ENCODE measurements around the gene CUX1. TPM values are rescaled to one million over a fixed set of nuclear protein-coding genes. Genes with fewer than 3 reads are reported as not detected.

Gene CUX1
- total RNA-seq, 1 donor from 2014 or later: 50.6 TPM

- H3K36me3 Mint-ChIP-seq (ENCODE audit: low read depth, unreplicated experiment): no peaks in the 10 kb centered on the region
- DNase-seq (ENCODE audit: low read depth): no peak
- no peak overlapping the region for H3K4me3 ChIP-seq (ENCODE audit: insufficient read depth, low read depth, low read length)
Observed at GRCh38 chr7:102288285-102288930, 471.0 kb downstream of the CUX1 start.

GRCh38 chr7:102289057-102289456, 471.6 kb downstream of the CUX1 start:
- H3K79me2 ChIP-seq (ENCODE audit: insufficient read depth, low read length): no peaks in the 10 kb centered on the region
- no peak for FAIRE-seq

More at GRCh38 chr7:102288285-102288930, 471.0 kb downstream of the CUX1 start:
- Histone ChIP-seq H3K27me3 (ENCODE audit: insufficient read depth, low read length) (peaks cover 6% of the 10 kb centered on the region), H3K9me3 (ENCODE audit: insufficient read depth, low read depth, low read length) (no peaks in the 10 kb centered on the region), H3K27ac (ENCODE audit: low read depth, low read length) (no peak overlapping the region), H4K20me1 (ENCODE audit: insufficient read depth, low read length) (peaks cover 20% of the 10 kb centered on the region), H2AFZ (ENCODE audit: low read depth, low read length) (no peak overlapping the region), H3K4me2 (ENCODE audit: low read length) (peak overlapping the region; percentile 96), H3K36me3 (ENCODE audit: insufficient read depth, low read length) (no peaks in the 10 kb centered on the region), H3K4me1 (ENCODE audit: insufficient read depth, low read length) (peaks cover 27% of the 10 kb centered on the region), H3K79me2 (ENCODE audit: insufficient read depth, low read length) (no peaks in the 10 kb centered on the region), H3K9ac (ENCODE audit: low read length) (peak overlapping the region; percentile 59)
- Mint-ChIP-seq H3K4me3 (ENCODE audit: unreplicated experiment) (peak overlapping the region; percentile 79), H3K27ac (ENCODE audit: unreplicated experiment) (no peak overlapping the region), H3K9me3 (ENCODE audit: unreplicated experiment) (no peaks in the 10 kb centered on the region), H3K27me3 (ENCODE audit: low read depth, unreplicated experiment) (peaks cover 23% of the 10 kb centered on the region), H3K4me1 (ENCODE audit: low read depth, unreplicated experiment) (peaks cover 4% of the 10 kb centered on the region)
- no peak for FAIRE-seq
- TF ChIP-seq EZH2 (IDR thresholded peaks at IDR 0.05; ENCODE audit: insufficient read depth, low read length): no peak
- peak; percentile 13 for TF ChIP-seq CTCF (IDR thresholded peaks at IDR 0.05; ENCODE audit: insufficient read depth, low read depth, low read length)

More at GRCh38 chr7:102289057-102289456, 471.6 kb downstream of the CUX1 start:
- H3K9ac ChIP-seq (ENCODE audit: low read length): no peak overlapping the region
- no peak for TF ChIP-seq EZH2 (IDR thresholded peaks at IDR 0.05; ENCODE audit: insufficient read depth, low read length)
- TF ChIP-seq CTCF (IDR thresholded peaks at IDR 0.05; ENCODE audit: insufficient read depth, low read depth, low read length): no peak
- H3K27ac Mint-ChIP-seq (ENCODE audit: unreplicated experiment): no peak overlapping the region
- peaks cover 20% of the 10 kb centered on the region for H4K20me1 ChIP-seq (ENCODE audit: insufficient read depth, low read length)
- no peak overlapping the region for H3K4me2 ChIP-seq (ENCODE audit: low read length)
- no peaks in the 10 kb centered on the region for H3K9me3 Mint-ChIP-seq (ENCODE audit: unreplicated experiment)
- peaks cover 29% of the 10 kb centered on the region for H3K27me3 Mint-ChIP-seq (ENCODE audit: low read depth, unreplicated experiment)
- H3K4me3 ChIP-seq (ENCODE audit: insufficient read depth, low read depth, low read length): no peak overlapping the region
- no peaks in the 10 kb centered on the region for H3K9me3 ChIP-seq (ENCODE audit: insufficient read depth, low read depth, low read length)
- peaks cover 27% of the 10 kb centered on the region for H3K4me1 ChIP-seq (ENCODE audit: insufficient read depth, low read length)
- peaks cover 4% of the 10 kb centered on the region for H3K4me1 Mint-ChIP-seq (ENCODE audit: low read depth, unreplicated experiment)
- peaks cover 6% of the 10 kb centered on the region for H3K27me3 ChIP-seq (ENCODE audit: insufficient read depth, low read length)
- no peak overlapping the region for H3K27ac ChIP-seq (ENCODE audit: low read depth, low read length)
- no peak overlapping the region for H2AFZ ChIP-seq (ENCODE audit: low read depth, low read length)
- H3K36me3 ChIP-seq (ENCODE audit: insufficient read depth, low read length): no peaks in the 10 kb centered on the region
- peak overlapping the region; percentile 54 for H3K4me3 Mint-ChIP-seq (ENCODE audit: unreplicated experiment)
- H3K36me3 Mint-ChIP-seq (ENCODE audit: low read depth, unreplicated experiment): no peaks in the 10 kb centered on the region
- DNase-seq (ENCODE audit: low read depth): no peak

All from astrocyte (in vitro differentiated cells and primary cell).